Tongue (tissue), 2 donors: ENCODE data around the gene SP2. TPM values are rescaled to one million over a fixed set of nuclear protein-coding genes. Genes with fewer than 3 reads are reported as not detected.
"Not testable (repeated sequence)": the region's sequence is repeated elsewhere in the genome, so short reads cannot be mapped to it uniquely, and the experiment has no call there.

Experiments
- DNase-seq: peaks from one replicate; pipeline ENCODE4 v3.0.0-alpha.2; 2015
- total RNA-seq: library from RNA; depleted of rRNA; stranded (reverse); fragments of >200 nt; gene quantifications from one replicate; pipeline ENCODE4 v1.2.3, GENCODE V29; 2014

The SP2 gene
- total RNA-seq, 1 donor from 2014 or later, result 2.4 TPM

- DNase-seq, result no peak
Measured at GRCh38 chr17:47924785-47925677, 29.0 kb downstream of the SP2 start.

GRCh38 chr17:47925678-47925988 lies 29.6 kb downstream of the SP2 start:
- DNase-seq, result no peak

GRCh38 chr17:47927821-47928400 lies 31.9 kb downstream of the SP2 start:
- DNase-seq, result no peak

GRCh38 chr17:47928415-47928814 lies 32.4 kb downstream of the SP2 start:
- DNase-seq, result no peak

GRCh38 chr17:47929218-47930000 lies 33.4 kb downstream of the SP2 start:
- peak; percentile 28 for DNase-seq

GRCh38 chr17:47931848-47932247 lies 35.8 kb downstream of the SP2 start:
- no peak for DNase-seq

GRCh38 chr17:47934856-47935255 lies 38.8 kb downstream of the SP2 start:
- no peak for DNase-seq

- DNase-seq, result not testable (repeated sequence)
Measured at GRCh38 chr17:47935468-47935867, 39.4 kb downstream of the SP2 start.

GRCh38 chr17:47935961-47936360 lies 39.9 kb downstream of the SP2 start:
- DNase-seq, result peak; percentile 53

GRCh38 chr17:47937941-47938340 lies 41.9 kb downstream of the SP2 start:
- no peak for DNase-seq

GRCh38 chr17:47941246-47942095 lies 45.4 kb downstream of the SP2 start, which contains the start of gene PNPO:
PNPO (plus strand) TSS chr17:47941571; CDS start chr17:47941676, 105 bp downstream.
- DNase-seq, result peak; percentile 97

- DNase-seq, result no peak
Measured at GRCh38 chr17:47942096-47942510, 46.1 kb downstream of the SP2 start.

- no peak for DNase-seq
Measured at GRCh38 chr17:47942568-47942967, 46.5 kb downstream of the SP2 start.

GRCh38 chr17:47945080-47945479 lies 49.0 kb downstream of the SP2 start:
- no peak for DNase-seq

GRCh38 chr17:47945529-47946508 lies 49.8 kb downstream of the SP2 start:
- no peak for DNase-seq

- DNase-seq, result no peak
Measured at GRCh38 chr17:47946516-47946915, 50.5 kb downstream of the SP2 start.

- DNase-seq, result peak; percentile 57
Measured at GRCh38 chr17:47946929-47947397, 50.9 kb downstream of the SP2 start.

- DNase-seq, result no peak
Measured at GRCh38 chr17:47948706-47949196, 52.7 kb downstream of the SP2 start.

GRCh38 chr17:47949197-47949759 lies 53.2 kb downstream of the SP2 start:
- DNase-seq, result peak; percentile 90

GRCh38 chr17:47949946-47950345 lies 53.9 kb downstream of the SP2 start:
- DNase-seq, result no peak
